ENCODE results near the gene SLC25A11. TPM values are rescaled to one million over a fixed set of nuclear protein-coding genes. Genes with fewer than 3 reads are reported as not detected.

SLC25A11 gene
- total RNA-seq, 2 experiments from 2014 or later: 73.0 to 75.3 TPM

GRCh38 chr17:4947411-4948165 is 7.7 kb upstream of the SLC25A11 start:
- peak overlapping the region; percentile 99 for H3K27ac Mint-ChIP-seq
- CTCF ChIA-PET: interaction anchor here (0.6 to 0.8 kb wide), 2 partner anchors 9 to 20 kb away, joined by 3 read pairs; partner anchors contain the start of gene SPAG7
- H3K36me3 Mint-ChIP-seq (ENCODE audit: low read depth): peaks cover 47% of the 10 kb centered on the region

GRCh38 chr17:4947010-4947410 is 7.2 kb upstream of the SLC25A11 start:
- H3K4me3 Mint-ChIP-seq: peak overlapping the region; percentile 92
- no peak for DNase-seq
- peaks cover 52% of the 10 kb centered on the region for H3K36me3 Mint-ChIP-seq (ENCODE audit: low read depth)
- H3K4me1 Mint-ChIP-seq: peaks cover 52% of the 10 kb centered on the region
- CTCF ChIA-PET: interaction anchor here (0.6 kb wide), 2 partner anchors 9 to 20 kb away, joined by 3 read pairs; partner anchors contain the start of gene SPAG7
- no peaks in the 10 kb centered on the region for H3K27me3 Mint-ChIP-seq
- H3K9me3 Mint-ChIP-seq: no peaks in the 10 kb centered on the region
- peak overlapping the region; percentile 99 for H3K27ac Mint-ChIP-seq
- POLR2A ChIA-PET: interaction anchor here (1.0 to 6.2 kb wide), 2 partner anchors 15 to 21 kb away, joined by 3 to 44 read pairs; partner anchors contain the start of gene SPAG7

More at GRCh38 chr17:4947411-4948165, 7.7 kb upstream of the SLC25A11 start:
- peak; percentile 78 for DNase-seq
- peaks cover 47% of the 10 kb centered on the region for H3K4me1 Mint-ChIP-seq
- H3K9me3 Mint-ChIP-seq: no peaks in the 10 kb centered on the region
- POLR2A ChIA-PET: interaction anchor here (1.0 to 6.2 kb wide), 2 partner anchors 14 to 20 kb away, joined by 3 to 44 read pairs; partner anchors contain the start of gene SPAG7
- H3K4me3 Mint-ChIP-seq: peak overlapping the region; percentile 92
- no peaks in the 10 kb centered on the region for H3K27me3 Mint-ChIP-seq

GRCh38 chr17:4946312-4946976 is 6.6 kb upstream of the SLC25A11 start:
- H3K27ac Mint-ChIP-seq: peak overlapping the region; percentile 99
- H3K4me1 Mint-ChIP-seq: peaks cover 52% of the 10 kb centered on the region
- POLR2A ChIA-PET: interaction anchor here (1.0 to 6.2 kb wide), 2 partner anchors 15 to 21 kb away, joined by 3 to 44 read pairs; partner anchors contain the start of gene SPAG7
- H3K36me3 Mint-ChIP-seq (ENCODE audit: low read depth): peaks cover 58% of the 10 kb centered on the region
- H3K4me3 Mint-ChIP-seq: peak overlapping the region; percentile 92
- H3K9me3 Mint-ChIP-seq: no peaks in the 10 kb centered on the region
- H3K27me3 Mint-ChIP-seq: no peaks in the 10 kb centered on the region
- DNase-seq: no peak
- CTCF ChIA-PET: interaction anchor here (0.6 kb wide), 1 partner anchor 21 kb away, joined by 3 read pairs; the partner anchor contains the start of gene SPAG7

DNA sequence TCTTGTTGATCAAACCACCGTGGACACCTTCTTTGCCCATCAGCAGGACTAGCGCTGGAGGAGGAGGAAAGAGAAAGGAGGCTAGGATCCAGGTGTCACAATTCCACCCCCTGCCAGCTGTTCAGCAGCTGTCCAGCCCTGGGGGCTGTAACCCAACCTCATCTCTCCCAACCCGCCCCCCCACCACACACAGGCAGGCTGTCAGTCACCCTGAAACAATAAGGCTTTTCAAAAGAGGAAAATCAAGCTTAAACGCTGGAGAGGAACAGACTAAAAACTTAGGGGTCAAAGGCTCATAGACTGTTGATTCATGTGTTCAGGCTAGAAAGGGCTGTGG is 6.1 kb upstream of the SLC25A11 start:
- Mint-ChIP-seq H3K36me3 (ENCODE audit: low read depth) (peaks cover 63% of the 10 kb centered on the region), H3K27me3 (no peaks in the 10 kb centered on the region), H3K27ac (peak overlapping the region; percentile 99), H3K4me3 (peak overlapping the region; percentile 92), H3K4me1 (peaks cover 46% of the 10 kb centered on the region), H3K9me3 (no peaks in the 10 kb centered on the region)
- CTCF ChIA-PET: interaction anchor here (0.9 kb wide), 1 partner anchor 22 kb away, joined by 3 read pairs; no protein-coding TSS in a partner anchor
- POLR2A ChIA-PET: interaction anchor here (6.2 kb wide), 1 partner anchor 22 kb away, joined by 44 read pairs; the partner anchor contains the start of gene SPAG7
- no peak for DNase-seq

GRCh38 chr17:4945176-4945943 is 5.5 kb upstream of the SLC25A11 start:
- DNase-seq: peak; percentile 84
- Mint-ChIP-seq H3K27ac (peak overlapping the region; percentile 99), H3K27me3 (no peaks in the 10 kb centered on the region), H3K9me3 (no peaks in the 10 kb centered on the region), H3K36me3 (ENCODE audit: low read depth) (peaks cover 68% of the 10 kb centered on the region), H3K4me1 (peaks cover 41% of the 10 kb centered on the region), H3K4me3 (peak overlapping the region; percentile 92)
- POLR2A ChIA-PET: interaction anchor here (6.2 kb wide), 1 partner anchor 22 kb away, joined by 44 read pairs; the partner anchor contains the start of gene SPAG7
- CTCF ChIA-PET: interaction anchor here (0.9 kb wide), 1 partner anchor 23 kb away, joined by 3 read pairs; no protein-coding TSS in a partner anchor

DNA sequence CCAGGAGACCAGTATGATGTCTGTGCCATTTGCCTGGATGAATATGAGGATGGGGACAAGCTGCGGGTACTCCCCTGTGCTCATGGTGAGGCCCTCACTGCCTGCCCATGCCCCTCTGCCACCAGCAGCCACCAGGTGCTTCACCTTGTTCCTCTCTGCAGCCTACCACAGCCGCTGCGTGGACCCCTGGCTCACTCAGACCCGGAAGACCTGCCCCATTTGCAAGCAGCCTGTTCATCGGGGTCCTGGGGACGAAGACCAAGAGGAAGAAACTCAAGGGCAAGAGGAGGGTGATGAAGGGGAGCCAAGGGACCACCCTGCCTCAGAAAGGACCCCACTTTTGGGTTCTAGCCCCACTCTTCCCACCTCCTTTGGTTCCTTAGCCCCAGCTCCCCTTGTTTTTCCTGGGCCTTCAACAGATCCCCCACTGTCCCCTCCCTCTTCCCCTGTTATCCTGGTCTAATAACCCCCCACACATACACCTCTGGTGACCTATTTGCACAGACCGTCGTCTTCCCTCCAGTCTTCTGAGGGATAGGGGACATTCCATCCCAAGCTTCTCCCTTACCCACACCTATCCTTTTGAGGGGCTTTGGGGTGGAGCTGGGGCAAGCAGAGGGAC is 4.8 kb upstream of the SLC25A11 start:
- CTCF ChIA-PET: interaction anchor here (0.9 kb wide), 1 partner anchor 24 kb away, joined by 3 read pairs; no protein-coding TSS in a partner anchor
- Mint-ChIP-seq H3K9me3 (no peaks in the 10 kb centered on the region), H3K36me3 (ENCODE audit: low read depth) (peaks cover 72% of the 10 kb centered on the region), H3K27ac (peak overlapping the region; percentile 99), H3K4me3 (peak overlapping the region; percentile 92), H3K27me3 (no peaks in the 10 kb centered on the region), H3K4me1 (peaks cover 38% of the 10 kb centered on the region)
- peak; percentile 34 for DNase-seq
- POLR2A ChIA-PET: interaction anchor here (6.2 kb wide), 1 partner anchor 23 kb away, joined by 44 read pairs; the partner anchor contains the start of gene SPAG7

- Mint-ChIP-seq H3K27me3 (no peaks in the 10 kb centered on the region), H3K36me3 (ENCODE audit: low read depth) (peaks cover 73% of the 10 kb centered on the region), H3K4me1 (peaks cover 40% of the 10 kb centered on the region), H3K4me3 (peak overlapping the region; percentile 92), H3K9me3 (no peaks in the 10 kb centered on the region), H3K27ac (peak overlapping the region; percentile 99)
- POLR2A ChIA-PET: interaction anchor here (0.7 to 6.2 kb wide), 2 partner anchors 13 to 24 kb away, joined by 3 to 44 read pairs; partner anchors contain the start of gene SPAG7
- DNase-seq: peak; percentile 82
- CTCF ChIA-PET: no interaction called here
Measured at GRCh38 chr17:4944163-4944553, 4.3 kb upstream of the SLC25A11 start.

- no peak for DNase-seq
- CTCF ChIA-PET: no interaction called here
- Mint-ChIP-seq H3K4me1 (peaks cover 51% of the 10 kb centered on the region), H3K4me3 (peak overlapping the region; percentile 92), H3K27ac (peak overlapping the region; percentile 67), H3K9me3 (no peaks in the 10 kb centered on the region), H3K27me3 (no peaks in the 10 kb centered on the region), H3K36me3 (ENCODE audit: low read depth) (peaks cover 83% of the 10 kb centered on the region)
- POLR2A ChIA-PET: no interaction called here
Measured at GRCh38 chr17:4942760-4943508, 3.1 kb upstream of the SLC25A11 start.

GRCh38 chr17:4941319-4941610 is 1.4 kb upstream of the SLC25A11 start:
- CTCF ChIA-PET: interaction anchor here (1.5 kb wide), 1 partner anchor 30 kb away, joined by 3 read pairs; no protein-coding TSS in a partner anchor
- H3K4me1 Mint-ChIP-seq: peaks cover 62% of the 10 kb centered on the region
- peak overlapping the region; percentile 96 for H3K27ac Mint-ChIP-seq
- H3K27me3 Mint-ChIP-seq: no peaks in the 10 kb centered on the region
- DNase-seq: no peak
- no peaks in the 10 kb centered on the region for H3K9me3 Mint-ChIP-seq
- peak overlapping the region; percentile 92 for H3K4me3 Mint-ChIP-seq
- peaks cover 79% of the 10 kb centered on the region for H3K36me3 Mint-ChIP-seq (ENCODE audit: low read depth)
- POLR2A ChIA-PET: interaction anchor here (0.5 to 0.7 kb wide), 2 partner anchors 22 to 41 kb away, joined by 3 to 5 read pairs; no protein-coding TSS in a partner anchor

DNA sequence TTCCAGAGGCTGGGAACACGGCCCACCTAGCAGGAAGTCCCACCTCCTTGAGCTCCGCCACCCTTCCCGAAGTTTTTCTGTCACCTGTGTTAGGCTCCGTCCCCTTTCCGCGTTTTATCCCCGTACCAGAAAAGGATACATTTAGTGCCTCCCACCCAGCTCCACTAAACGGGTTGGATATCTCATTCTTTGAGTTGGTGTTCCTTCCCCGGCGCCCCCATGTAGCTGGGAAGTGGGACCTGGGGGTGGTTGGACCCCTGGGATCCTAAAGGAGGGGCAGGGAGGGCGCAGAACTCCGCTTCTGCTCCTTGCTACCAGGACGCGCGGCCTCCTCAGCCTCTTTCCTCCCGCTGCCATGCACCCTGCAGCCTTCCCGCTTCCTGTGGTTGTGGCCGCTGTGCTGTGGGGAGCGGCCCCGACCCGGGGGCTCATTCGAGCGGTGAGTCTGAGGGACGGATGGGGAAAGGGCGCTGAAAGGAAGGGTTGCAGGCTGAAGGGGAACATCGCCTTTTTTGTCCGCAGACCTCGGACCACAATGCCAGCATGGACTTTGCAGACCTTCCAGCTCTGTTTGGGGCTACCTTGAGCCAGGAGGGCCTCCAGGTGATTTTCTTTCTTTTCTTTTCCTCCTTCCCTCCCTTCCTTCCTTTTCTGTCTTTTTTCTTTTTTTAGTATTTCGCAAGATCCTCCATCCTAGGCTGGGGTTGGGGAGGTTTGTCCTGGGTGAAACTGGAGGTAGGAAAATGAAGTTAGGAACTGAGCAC is 891 bp upstream of the SLC25A11 start:
- Mint-ChIP-seq H3K9me3 (no peaks in the 10 kb centered on the region), H3K4me1 (peaks cover 65% of the 10 kb centered on the region), H3K36me3 (ENCODE audit: low read depth) (peaks cover 79% of the 10 kb centered on the region), H3K27me3 (no peaks in the 10 kb centered on the region), H3K4me3 (peak overlapping the region; percentile 92), H3K27ac (peak overlapping the region; percentile 96)
- ChIA-PET POLR2A (interaction anchor here (0.5 to 2.0 kb wide), 5 partner anchors 8 to 41 kb away, joined by 3 to 11 read pairs (median 9); partner anchors contain the start of genes C17orf107, PFN1 and SPAG7), CTCF (interaction anchor here (0.9 to 1.7 kb wide), 6 partner anchors 27 to 139 kb away, joined by 3 to 8 read pairs (median 3); partner anchors contain the start of genes C17orf107, CHRNE and SPAG7)
- DNase-seq: peak; percentile 67
